ENCODE data around the gene CFAP298.
"Not testable (repeated sequence)": the region's sequence is repeated elsewhere in the genome, so short reads cannot be mapped to it uniquely, and the experiment has no call there.

Gene CFAP298

DNA sequence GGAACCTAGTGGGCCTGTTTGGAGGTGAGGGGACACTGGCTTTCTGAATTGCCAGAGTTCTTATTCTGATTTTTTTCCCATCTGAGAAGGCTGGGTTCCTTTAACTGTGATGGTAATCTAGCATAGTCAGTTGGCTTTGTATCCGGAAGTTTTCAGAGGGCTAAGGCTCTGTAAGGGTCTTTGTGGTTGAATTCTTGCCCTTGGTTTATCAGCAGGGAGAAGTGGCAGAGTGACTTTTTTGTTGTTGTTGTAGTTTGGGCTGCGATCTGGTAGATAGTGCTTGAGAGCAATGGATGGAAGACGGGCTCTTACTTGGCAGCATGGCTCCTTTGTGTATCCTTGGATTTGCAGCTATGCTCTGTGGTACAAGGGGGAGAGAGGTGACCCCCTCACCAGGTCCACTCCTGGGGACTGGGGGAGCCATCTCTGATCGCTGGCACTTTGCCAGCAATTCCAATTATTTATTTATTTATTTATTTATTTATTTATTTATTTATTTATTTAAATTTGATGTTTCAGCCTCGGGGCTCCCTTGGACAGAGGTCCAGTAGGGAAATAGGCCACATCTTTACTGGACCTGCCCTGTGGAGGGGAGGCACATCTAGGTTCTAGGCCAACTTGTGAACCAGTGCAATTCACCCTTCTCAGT is 45.3 kb downstream of the CFAP298 start:
- H3K4me1 ChIP-seq (ENCODE audit: control insufficient read depth, low read depth, low read length): peaks cover 3% of the 10 kb centered on the region
- H3K56ac ChIP-seq (ENCODE audit: low read length): no peak overlapping the region
- H3K9ac ChIP-seq (ENCODE audit: low read length): no peak overlapping the region
- H3K18ac ChIP-seq (ENCODE audit: low read length): no peak overlapping the region
- no peak overlapping the region for H3K23ac ChIP-seq (ENCODE audit: low read length)
- H3K27ac ChIP-seq (ENCODE audit: low read depth, low read length): no peak overlapping the region
- H4K5ac ChIP-seq (ENCODE audit: low read length): no peak overlapping the region
- H3K4ac ChIP-seq (ENCODE audit: low read depth, low read length): no peak overlapping the region
- no CpG with 5 or more reads among the region's 5 CpGs for WGBS (ENCODE audit: extremely low coverage, insufficient coverage, low lambda C conversion rate)
- H3K79me2 ChIP-seq (ENCODE audit: control insufficient read depth, insufficient read depth, low read length): no peaks in the 10 kb centered on the region
- H3K27me3 ChIP-seq (ENCODE audit: insufficient read depth, low read length, poor library complexity): no peaks in the 10 kb centered on the region
- no peak overlapping the region for H3K4me3 ChIP-seq (ENCODE audit: low read length)
- H2AK5ac ChIP-seq (ENCODE audit: low read length): no peak overlapping the region
- H2BK15ac ChIP-seq (replicated peaks; ENCODE audit: low read depth): no peak overlapping the region
- no peaks in the 10 kb centered on the region for H3K36me3 ChIP-seq (ENCODE audit: control insufficient read depth, insufficient read depth, low read length)
- no peak overlapping the region for H4K8ac ChIP-seq (ENCODE audit: low read depth, low read length)
- H2BK5ac ChIP-seq (ENCODE audit: low read length): no peak overlapping the region
- no peak overlapping the region for H3K4me2 ChIP-seq (ENCODE audit: low read length)
- no peaks in the 10 kb centered on the region for H3K79me1 ChIP-seq (ENCODE audit: low read length)
- no peak for DNase-seq
- no peak overlapping the region for H2BK120ac ChIP-seq (ENCODE audit: low read depth, low read length)

DNA sequence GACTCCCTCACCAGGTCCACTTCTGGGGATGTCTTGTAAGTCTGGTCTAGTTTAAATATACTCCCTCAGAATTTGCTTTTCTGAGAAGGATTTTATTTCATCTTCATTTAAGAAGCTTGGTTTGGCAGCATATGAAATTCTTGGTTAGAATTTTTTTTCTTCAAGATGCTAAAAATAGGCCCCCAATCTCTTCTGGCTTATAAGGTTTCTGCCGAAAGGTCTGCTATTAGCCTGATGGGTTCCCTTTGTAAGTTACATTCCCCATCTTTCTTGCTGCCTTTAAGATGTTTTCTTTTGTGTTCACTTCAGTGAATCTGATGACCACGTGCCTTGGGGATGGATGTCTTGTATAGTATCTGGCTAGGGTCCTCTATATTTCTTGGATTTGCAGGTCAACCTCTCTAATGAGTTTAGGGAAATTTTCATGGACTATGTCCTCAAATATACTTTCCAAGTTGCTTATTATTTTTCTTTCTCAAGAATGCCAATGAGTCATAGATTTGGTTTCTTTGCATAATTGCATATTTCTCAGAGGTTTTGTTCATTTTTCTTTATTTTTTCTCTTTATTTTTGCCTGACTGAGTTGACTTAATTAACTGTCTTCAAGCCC is 46.2 kb downstream of the CFAP298 start:
- H3K4me2 ChIP-seq (ENCODE audit: low read length): no peak overlapping the region
- H3K4me1 ChIP-seq (ENCODE audit: control insufficient read depth, low read depth, low read length): peaks cover 4% of the 10 kb centered on the region
- no peak overlapping the region for H2BK120ac ChIP-seq (ENCODE audit: low read depth, low read length)
- H2BK15ac ChIP-seq (replicated peaks; ENCODE audit: low read depth): no peak overlapping the region
- WGBS (ENCODE audit: extremely low coverage, insufficient coverage, low lambda C conversion rate): no CpG with 5 or more reads among the region's 2 CpGs
- no peak overlapping the region for H3K23ac ChIP-seq (ENCODE audit: low read length)
- no peaks in the 10 kb centered on the region for H3K79me2 ChIP-seq (ENCODE audit: control insufficient read depth, insufficient read depth, low read length)
- no peak overlapping the region for H3K4ac ChIP-seq (ENCODE audit: low read depth, low read length)
- H3K36me3 ChIP-seq (ENCODE audit: control insufficient read depth, insufficient read depth, low read length): no peaks in the 10 kb centered on the region
- H3K27me3 ChIP-seq (ENCODE audit: insufficient read depth, low read length, poor library complexity): no peaks in the 10 kb centered on the region
- no peak overlapping the region for H3K18ac ChIP-seq (ENCODE audit: low read length)
- no peak for DNase-seq
- no peak overlapping the region for H3K27ac ChIP-seq (ENCODE audit: low read depth, low read length)
- H3K79me1 ChIP-seq (ENCODE audit: low read length): no peaks in the 10 kb centered on the region
- no peak overlapping the region for H3K9ac ChIP-seq (ENCODE audit: low read length)
- no peak overlapping the region for H3K4me3 ChIP-seq (ENCODE audit: low read length)
- H2BK5ac ChIP-seq (ENCODE audit: low read length): no peak overlapping the region
- no peak overlapping the region for H2AK5ac ChIP-seq (ENCODE audit: low read length)
- no peak overlapping the region for H4K8ac ChIP-seq (ENCODE audit: low read depth, low read length)
- no peak overlapping the region for H4K5ac ChIP-seq (ENCODE audit: low read length)
- H3K56ac ChIP-seq (ENCODE audit: low read length): no peak overlapping the region

DNA sequence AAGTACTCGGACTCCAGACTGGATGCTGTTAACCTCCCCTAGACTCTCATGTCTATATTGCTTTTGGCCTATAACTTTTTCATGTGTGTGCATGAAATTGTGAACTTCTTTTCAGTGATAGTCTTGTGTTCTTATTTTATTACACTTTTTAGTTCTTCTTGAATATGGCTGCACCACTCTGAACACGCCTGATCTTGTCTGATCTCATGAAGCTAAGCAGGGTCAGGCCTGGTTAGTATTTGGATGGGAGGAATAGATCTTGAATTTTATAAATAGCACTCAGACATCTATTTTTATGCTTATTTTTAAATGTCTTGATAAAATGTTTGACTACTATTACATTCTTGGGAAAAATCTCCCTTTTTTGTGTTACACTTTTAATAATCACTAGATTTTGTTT is 49.3 kb downstream of the CFAP298 start:
- Histone ChIP-seq H3K79me2 (ENCODE audit: control insufficient read depth, insufficient read depth, low read length) (no peaks in the 10 kb centered on the region), H2BK120ac (ENCODE audit: low read depth, low read length) (no peak overlapping the region), H3K18ac (ENCODE audit: low read length) (no peak overlapping the region), H4K5ac (ENCODE audit: low read length) (no peak overlapping the region), H3K27ac (ENCODE audit: low read depth, low read length) (no peak overlapping the region), H2AK5ac (ENCODE audit: low read length) (no peak overlapping the region), H4K8ac (ENCODE audit: low read depth, low read length) (no peak overlapping the region), H3K4ac (ENCODE audit: low read depth, low read length) (no peak overlapping the region), H3K4me1 (ENCODE audit: control insufficient read depth, low read depth, low read length) (peaks cover 4% of the 10 kb centered on the region), H3K9ac (ENCODE audit: low read length) (no peak overlapping the region), H2BK15ac (replicated peaks; ENCODE audit: low read depth) (no peak overlapping the region), H3K4me2 (ENCODE audit: low read length) (no peak overlapping the region), H3K4me3 (ENCODE audit: low read length) (no peak overlapping the region), H3K36me3 (ENCODE audit: control insufficient read depth, insufficient read depth, low read length) (no peaks in the 10 kb centered on the region), H3K79me1 (ENCODE audit: low read length) (no peaks in the 10 kb centered on the region), H3K27me3 (ENCODE audit: insufficient read depth, low read length, poor library complexity) (no peaks in the 10 kb centered on the region), H3K23ac (ENCODE audit: low read length) (no peak overlapping the region), H2BK5ac (ENCODE audit: low read length) (no peak overlapping the region), H3K56ac (ENCODE audit: low read length) (no peak overlapping the region)
- no CpG with 5 or more reads among the region's 2 CpGs for WGBS (ENCODE audit: extremely low coverage, insufficient coverage, low lambda C conversion rate)
- no peak for DNase-seq

- H3K79me2 ChIP-seq (ENCODE audit: control insufficient read depth, insufficient read depth, low read length): no peaks in the 10 kb centered on the region
- H2AK5ac ChIP-seq (ENCODE audit: low read length): no peak overlapping the region
- H3K4me3 ChIP-seq (ENCODE audit: low read length): no peak overlapping the region
- H2BK120ac ChIP-seq (ENCODE audit: low read depth, low read length): no peak overlapping the region
- H3K79me1 ChIP-seq (ENCODE audit: low read length): no peaks in the 10 kb centered on the region
- no peak overlapping the region for H3K4ac ChIP-seq (ENCODE audit: low read depth, low read length)
- H4K8ac ChIP-seq (ENCODE audit: low read depth, low read length): peak overlapping the region; percentile 56
- peak; percentile 65 for DNase-seq
- no peaks in the 10 kb centered on the region for H3K36me3 ChIP-seq (ENCODE audit: control insufficient read depth, insufficient read depth, low read length)
- no peak overlapping the region for H3K23ac ChIP-seq (ENCODE audit: low read length)
- H2BK5ac ChIP-seq (ENCODE audit: low read length): no peak overlapping the region
- no peak overlapping the region for H3K4me2 ChIP-seq (ENCODE audit: low read length)
- H3K4me1 ChIP-seq (ENCODE audit: control insufficient read depth, low read depth, low read length): peaks cover 4% of the 10 kb centered on the region
- H3K27ac ChIP-seq (ENCODE audit: low read depth, low read length): no peak overlapping the region
- no peak overlapping the region for H3K56ac ChIP-seq (ENCODE audit: low read length)
- no peak overlapping the region for H4K5ac ChIP-seq (ENCODE audit: low read length)
- H2BK15ac ChIP-seq (replicated peaks; ENCODE audit: low read depth): no peak overlapping the region
- H3K27me3 ChIP-seq (ENCODE audit: insufficient read depth, low read length, poor library complexity): no peaks in the 10 kb centered on the region
- peak overlapping the region; percentile 68 for H3K18ac ChIP-seq (ENCODE audit: low read length)
- WGBS (ENCODE audit: extremely low coverage, insufficient coverage, low lambda C conversion rate): no CpG with 5 or more reads among the region's 5 CpGs
- H3K9ac ChIP-seq (ENCODE audit: low read length): no peak overlapping the region
These were observed 49.8 kb downstream of the CFAP298 start for GRCh38 chr21:32562426-32562825.

GRCh38 chr21:32561476-32561875 is 50.7 kb downstream of the CFAP298 start:
- not testable (repeated sequence) for H2BK15ac ChIP-seq (replicated peaks; ENCODE audit: low read depth); H4K8ac ChIP-seq (ENCODE audit: low read depth, low read length); H3K27ac ChIP-seq (ENCODE audit: low read depth, low read length); H3K4me3 ChIP-seq (ENCODE audit: low read length); H3K36me3 ChIP-seq (ENCODE audit: control insufficient read depth, insufficient read depth, low read length); H3K56ac ChIP-seq (ENCODE audit: low read length); H3K4me2 ChIP-seq (ENCODE audit: low read length); H3K4ac ChIP-seq (ENCODE audit: low read depth, low read length); H3K23ac ChIP-seq (ENCODE audit: low read length); H3K9ac ChIP-seq (ENCODE audit: low read length); H2AK5ac ChIP-seq (ENCODE audit: low read length); H3K4me1 ChIP-seq (ENCODE audit: control insufficient read depth, low read depth, low read length); H3K79me1 ChIP-seq (ENCODE audit: low read length); H2BK120ac ChIP-seq (ENCODE audit: low read depth, low read length); H3K79me2 ChIP-seq (ENCODE audit: control insufficient read depth, insufficient read depth, low read length); H2BK5ac ChIP-seq (ENCODE audit: low read length); H3K27me3 ChIP-seq (ENCODE audit: insufficient read depth, low read length, poor library complexity); H4K5ac ChIP-seq (ENCODE audit: low read length); H3K18ac ChIP-seq (ENCODE audit: low read length)
- peak; percentile 58 for DNase-seq
- no CpG with 5 or more reads among the region's 1 CpG for WGBS (ENCODE audit: extremely low coverage, insufficient coverage, low lambda C conversion rate)

DNA sequence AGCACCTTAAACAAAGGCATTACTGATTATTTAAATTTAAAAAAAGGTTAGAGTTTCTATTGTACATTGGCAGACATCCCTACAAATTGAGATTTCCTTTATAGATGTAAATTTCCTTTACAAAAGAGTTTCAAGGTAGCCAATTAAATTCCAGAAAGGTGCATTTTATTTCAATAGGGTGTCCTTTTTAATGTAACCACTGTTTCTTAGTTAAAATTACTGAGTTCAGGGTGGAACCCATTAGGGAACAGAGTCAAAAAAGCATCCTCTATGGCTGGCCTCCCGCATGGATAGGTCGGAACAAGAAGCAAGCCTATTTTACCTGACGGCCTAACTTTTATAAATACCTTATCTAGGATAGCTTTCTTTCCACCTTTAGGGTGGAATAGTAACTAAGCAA is 51.3 kb downstream of the CFAP298 start:
- no peak overlapping the region for H2AK5ac ChIP-seq (ENCODE audit: low read length)
- no peak overlapping the region for H3K4ac ChIP-seq (ENCODE audit: low read depth, low read length)
- no peaks in the 10 kb centered on the region for H3K79me2 ChIP-seq (ENCODE audit: control insufficient read depth, insufficient read depth, low read length)
- no peak overlapping the region for H3K56ac ChIP-seq (ENCODE audit: low read length)
- no peak overlapping the region for H3K18ac ChIP-seq (ENCODE audit: low read length)
- no peak overlapping the region for H2BK5ac ChIP-seq (ENCODE audit: low read length)
- no peak overlapping the region for H4K8ac ChIP-seq (ENCODE audit: low read depth, low read length)
- H3K23ac ChIP-seq (ENCODE audit: low read length): no peak overlapping the region
- DNase-seq: no peak
- H3K79me1 ChIP-seq (ENCODE audit: low read length): no peaks in the 10 kb centered on the region
- no peak overlapping the region for H3K4me2 ChIP-seq (ENCODE audit: low read length)
- no peak overlapping the region for H2BK15ac ChIP-seq (replicated peaks; ENCODE audit: low read depth)
- H4K5ac ChIP-seq (ENCODE audit: low read length): no peak overlapping the region
- H3K4me1 ChIP-seq (ENCODE audit: control insufficient read depth, low read depth, low read length): peaks cover 4% of the 10 kb centered on the region
- no peak overlapping the region for H3K27ac ChIP-seq (ENCODE audit: low read depth, low read length)
- H3K4me3 ChIP-seq (ENCODE audit: low read length): no peak overlapping the region
- no peak overlapping the region for H2BK120ac ChIP-seq (ENCODE audit: low read depth, low read length)
- no CpG with 5 or more reads among the region's 3 CpGs for WGBS (ENCODE audit: extremely low coverage, insufficient coverage, low lambda C conversion rate)
- H3K27me3 ChIP-seq (ENCODE audit: insufficient read depth, low read length, poor library complexity): no peaks in the 10 kb centered on the region
- no peak overlapping the region for H3K9ac ChIP-seq (ENCODE audit: low read length)
- no peaks in the 10 kb centered on the region for H3K36me3 ChIP-seq (ENCODE audit: control insufficient read depth, insufficient read depth, low read length)
